Stimulated activated CD4-positive, alpha-beta T cell treated with anti-CD3 and anti-CD28 coated beads, Interleukin-2, amount 100 ng/mL, for 48 hours (primary cell): ENCODE results near the gene SPIB.
"Not testable (repeated sequence)": the region's sequence is repeated elsewhere in the genome, so short reads cannot be mapped to it uniquely, and the experiment has no call there.

Source experiments
- DNase-seq, 2 donors: peaks; one replicate each; pipeline ENCODE4 v3.0.0-alpha.2; 2020

Gene SPIB

GRCh38 chr19:50418176-50419021, at the start of gene SPIB:
SPIB (plus strand) TSS chr19:50418938; CDS start chr19:50418963, 25 bp downstream.
- no peak for DNase-seq

DNA sequence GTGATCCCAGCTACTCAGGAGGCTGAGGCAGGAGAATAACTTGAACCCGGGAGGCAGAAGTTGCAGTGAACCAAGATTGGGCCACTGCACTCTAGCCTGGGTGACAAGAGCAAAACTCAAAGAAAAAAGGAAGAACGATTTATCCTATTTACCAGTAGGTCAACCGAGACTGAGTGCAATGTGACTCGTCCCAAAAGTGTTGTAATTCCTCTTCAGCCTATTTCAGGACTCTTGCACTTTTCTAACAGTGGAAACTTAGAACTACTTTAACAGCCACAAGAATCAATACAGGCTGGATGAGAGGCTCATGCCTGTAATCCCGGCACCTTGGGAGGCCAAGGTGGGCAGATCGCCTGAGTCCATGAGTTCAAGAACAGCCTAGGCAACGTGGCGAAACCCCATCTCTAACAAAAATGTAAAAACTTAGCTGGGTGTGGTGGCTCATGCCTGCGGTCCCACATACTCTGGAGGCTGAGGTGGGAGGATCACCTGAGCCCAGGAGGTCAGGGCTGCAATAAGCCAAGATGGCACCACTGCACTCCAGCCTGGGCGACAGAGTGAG, 46.7 kb upstream of the SPIB start:
- no peak for DNase-seq

DNA sequence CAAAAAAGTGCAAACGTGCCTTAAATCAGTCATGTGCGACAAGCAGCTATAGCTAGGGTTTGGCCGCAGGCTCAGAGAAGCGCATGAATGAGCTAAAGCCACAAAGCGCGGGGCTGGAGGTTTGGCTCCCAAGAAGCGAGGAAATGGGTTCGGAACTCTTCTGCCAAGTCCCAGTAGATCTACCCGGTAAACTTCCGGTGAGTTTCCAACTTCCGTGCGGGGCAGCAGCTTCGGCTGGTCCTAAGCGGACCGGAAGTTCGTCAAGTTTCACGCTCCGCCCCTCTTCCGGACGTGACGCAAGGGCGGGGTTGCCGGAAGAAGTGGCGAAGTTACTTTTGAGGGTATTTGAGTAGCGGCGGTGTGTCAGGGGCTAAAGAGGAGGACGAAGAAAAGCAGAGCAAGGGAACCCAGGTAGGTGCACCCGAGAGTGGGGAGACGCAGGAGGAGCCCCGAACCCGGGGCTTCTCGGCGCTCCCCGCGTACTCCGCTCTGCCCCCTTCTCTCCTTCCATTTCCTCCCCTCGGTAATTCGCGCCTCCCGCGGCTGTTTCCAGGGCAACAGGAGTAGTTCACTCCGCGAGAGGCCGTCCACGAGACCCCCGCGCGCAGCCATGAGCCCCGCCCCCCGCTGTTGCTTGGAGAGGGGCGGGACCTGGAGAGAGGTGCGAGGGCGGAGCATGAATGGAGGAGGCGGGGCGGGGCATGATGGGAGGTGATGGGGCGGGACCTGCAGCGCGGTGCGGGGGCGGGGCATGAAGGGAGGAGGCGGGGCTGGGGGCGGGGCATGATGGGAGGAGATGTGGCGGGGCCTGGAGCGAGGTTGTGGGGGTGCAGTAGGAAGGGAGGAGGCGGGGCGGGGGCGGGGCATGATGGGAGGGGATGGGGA, 42.3 kb upstream of the SPIB start, which contains the start of gene NR1H2:
TSS of gene NR1H2 (plus strand) at position 292 of the 885 bp plus-strand sequence. CDS start 1,149 bp downstream, outside the sequence.
- DNase-seq = peak; percentile 94 to 95

DNA sequence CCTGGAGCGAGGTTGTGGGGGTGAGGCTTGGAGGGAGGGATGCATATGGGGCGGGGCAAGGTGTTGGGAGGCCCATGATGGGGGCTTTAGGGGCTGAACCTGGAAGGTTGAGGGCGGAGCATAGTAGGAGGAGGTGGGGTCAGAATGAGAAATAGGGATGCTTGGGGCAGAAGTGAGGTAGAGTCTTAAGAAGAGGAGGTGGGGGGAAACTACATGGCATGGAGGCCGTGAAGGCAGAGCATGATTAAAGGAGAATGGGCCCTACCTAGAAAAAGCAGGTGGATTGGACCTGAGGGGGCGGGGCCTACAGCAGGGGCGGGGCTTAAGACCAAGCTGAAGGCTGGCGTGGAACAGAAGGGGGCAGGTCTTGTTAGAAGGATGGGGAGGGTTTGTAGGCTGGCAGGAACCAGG, 41.7 kb upstream of the SPIB start:
- peak; percentile 48 to 56 for DNase-seq

DNA sequence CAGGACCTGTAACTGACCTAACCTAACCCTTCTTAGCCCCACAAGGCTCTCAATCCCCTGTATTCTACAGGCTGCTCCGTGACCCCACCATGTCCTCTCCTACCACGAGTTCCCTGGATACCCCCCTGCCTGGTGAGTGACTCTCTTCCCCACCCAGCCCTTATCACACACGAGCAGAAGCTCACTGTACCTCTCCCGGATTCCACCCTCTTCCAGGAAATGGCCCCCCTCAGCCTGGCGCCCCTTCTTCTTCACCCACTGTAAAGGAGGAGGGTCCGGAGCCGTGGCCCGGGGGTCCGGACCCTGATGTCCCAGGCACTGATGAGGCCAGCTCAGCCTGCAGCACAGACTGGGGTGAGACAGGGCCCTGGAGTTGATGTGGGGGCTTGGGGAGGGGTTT, 41.2 kb upstream of the SPIB start:
- DNase-seq = no peak

GRCh38 chr19:50378169-50378862, 40.4 kb upstream of the SPIB start:
- DNase-seq = no peak

GRCh38 chr19:50378863-50379236, 39.9 kb upstream of the SPIB start:
- DNase-seq = no peak

GRCh38 chr19:50379602-50380001, 39.1 kb upstream of the SPIB start:
- no peak for DNase-seq

DNA sequence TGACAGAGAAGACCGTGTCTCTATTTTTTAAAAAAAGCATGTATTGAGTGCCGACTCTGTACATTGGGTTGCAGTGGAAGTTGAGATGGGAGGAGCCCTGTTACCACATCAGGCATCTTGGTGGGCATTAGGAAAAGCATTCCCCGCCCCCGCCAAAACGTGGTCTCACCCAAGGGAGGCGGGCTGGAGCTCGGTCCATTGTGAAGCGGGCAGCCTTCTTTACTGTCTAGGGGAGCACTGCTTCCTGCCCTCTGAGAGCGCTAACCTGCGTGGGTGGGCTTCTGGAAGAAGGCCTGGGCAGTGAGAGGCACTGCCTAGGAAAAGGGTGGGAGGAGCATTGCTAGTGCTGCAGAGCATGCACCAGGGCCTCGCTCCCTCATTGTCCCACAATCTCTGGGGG, 38.6 kb upstream of the SPIB start:
- no peak for DNase-seq

- DNase-seq = no peak
These were observed 38.0 kb upstream of the SPIB start for GRCh38 chr19:50380751-50381151.

- no peak for DNase-seq
These were observed 36.6 kb upstream of the SPIB start for GRCh38 chr19:50381881-50382729.

- no peak for DNase-seq
These were observed 35.5 kb upstream of the SPIB start for GRCh38 chr19:50383001-50383851.

- DNase-seq = peak; percentile 98 to 99
These were observed 34.7 kb upstream of the SPIB start, which contains the start of gene POLD1 for GRCh38 chr19:50383852-50384684. POLD1 (plus strand) TSS chr19:50384347; CDS start chr19:50398852, 14,505 bp downstream.

GRCh38 chr19:50384685-50385535, 33.8 kb upstream of the SPIB start:
- no peak for DNase-seq

GRCh38 chr19:50387176-50387867, 31.4 kb upstream of the SPIB start:
- no peak for DNase-seq

DNA sequence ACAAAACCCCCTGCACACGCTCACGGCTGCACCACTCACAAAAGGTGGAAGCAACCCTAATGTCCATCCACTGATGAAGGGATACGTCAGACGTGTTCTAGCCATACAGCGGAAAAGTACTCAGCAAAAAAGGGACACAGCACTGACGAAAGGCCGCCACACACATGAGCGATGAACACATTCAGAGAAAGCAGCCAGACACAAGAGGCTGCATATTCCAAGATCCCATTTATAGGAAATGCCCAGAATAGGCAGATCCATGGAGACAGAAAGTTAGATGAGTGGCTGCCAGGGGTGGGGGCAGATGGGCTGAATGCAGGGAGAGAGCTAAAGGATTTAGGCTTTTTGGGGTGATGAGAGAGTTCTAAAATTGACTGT, 30.9 kb upstream of the SPIB start:
- DNase-seq = no peak

DNA sequence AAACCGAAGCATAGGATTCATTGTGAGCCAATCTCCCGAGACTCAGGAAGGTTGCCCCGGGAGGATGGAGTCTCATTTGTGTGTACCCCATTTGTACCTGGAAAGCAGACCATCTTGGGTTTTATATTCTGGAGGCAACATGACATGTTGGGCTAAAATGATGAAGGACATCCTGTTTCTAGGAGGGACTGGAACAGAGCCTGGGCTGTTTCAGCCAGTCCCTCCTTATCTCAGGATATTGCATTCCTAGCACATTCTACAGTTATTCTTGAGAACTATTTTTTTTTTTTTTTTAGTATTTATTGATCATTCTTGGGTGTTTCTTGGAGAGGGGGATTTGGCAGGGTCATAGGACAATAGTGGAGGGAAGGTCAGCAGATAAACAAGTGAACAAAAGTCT, 28.4 kb upstream of the SPIB start:
- not testable (repeated sequence) for DNase-seq

DNA sequence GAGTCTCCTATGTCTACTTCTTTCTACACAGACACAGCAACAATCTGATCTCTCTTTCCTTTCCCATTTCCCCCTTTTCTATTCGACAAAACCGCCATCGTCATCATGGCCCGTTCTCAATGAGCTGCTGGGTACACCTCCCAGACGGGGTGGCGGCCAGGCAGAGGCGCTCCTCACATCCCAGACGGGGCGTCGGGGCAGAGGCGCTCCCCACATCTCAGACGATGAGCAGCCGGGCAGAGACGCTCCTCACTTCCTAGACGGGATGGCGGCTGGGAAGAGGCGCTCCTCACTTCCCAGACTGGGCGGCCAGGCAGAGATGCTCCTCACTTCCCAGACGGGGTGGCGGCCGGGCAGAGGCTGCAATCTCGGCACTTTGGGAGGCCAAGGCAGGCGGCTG, 27.8 kb upstream of the SPIB start:
- DNase-seq = not testable (repeated sequence)
